ENCODE results near the gene U2SURP. TPM values are rescaled to one million over a fixed set of nuclear protein-coding genes. Genes with fewer than 3 reads are reported as not detected.
"Not testable (repeated sequence)": the region's sequence is repeated elsewhere in the genome, so short reads cannot be mapped to it uniquely, and the experiment has no call there.

Gene U2SURP
- total RNA-seq, 1 donor from 2014 or later, result 47.2 TPM

GRCh38 chr3:143011705-143012104 is 10.3 kb downstream of the U2SURP start:
- no peak for DNase-seq (ENCODE audit: low read depth)

GRCh38 chr3:143014921-143015320 is 13.6 kb downstream of the U2SURP start:
- no peak for DNase-seq (ENCODE audit: low read depth)

- DNase-seq (ENCODE audit: low read depth), result no peak
Observed at GRCh38 chr3:143016321-143016972, 15.1 kb downstream of the U2SURP start.

- no peak for DNase-seq (ENCODE audit: low read depth)
Observed at GRCh38 chr3:143024351-143024960, 23.1 kb downstream of the U2SURP start.

DNA sequence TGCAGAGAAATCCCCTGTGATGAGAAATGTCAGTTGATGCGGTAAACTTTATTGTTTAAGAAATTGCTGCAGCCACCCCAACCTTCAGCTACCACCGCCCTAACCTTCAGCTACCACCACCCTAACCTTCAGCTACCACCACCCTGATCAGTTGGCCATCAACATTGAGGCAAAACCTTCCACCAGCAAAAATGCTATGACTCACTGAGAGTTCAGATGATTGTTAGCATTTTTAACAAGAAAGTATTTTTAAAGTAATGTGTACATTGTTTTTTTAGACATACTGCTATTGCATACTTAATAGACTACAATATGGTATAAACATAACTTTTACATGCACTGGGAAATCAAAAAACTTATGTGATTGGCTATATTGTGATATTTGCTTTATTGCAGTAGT is 30.0 kb downstream of the U2SURP start:
- no peak for DNase-seq (ENCODE audit: low read depth)

DNA sequence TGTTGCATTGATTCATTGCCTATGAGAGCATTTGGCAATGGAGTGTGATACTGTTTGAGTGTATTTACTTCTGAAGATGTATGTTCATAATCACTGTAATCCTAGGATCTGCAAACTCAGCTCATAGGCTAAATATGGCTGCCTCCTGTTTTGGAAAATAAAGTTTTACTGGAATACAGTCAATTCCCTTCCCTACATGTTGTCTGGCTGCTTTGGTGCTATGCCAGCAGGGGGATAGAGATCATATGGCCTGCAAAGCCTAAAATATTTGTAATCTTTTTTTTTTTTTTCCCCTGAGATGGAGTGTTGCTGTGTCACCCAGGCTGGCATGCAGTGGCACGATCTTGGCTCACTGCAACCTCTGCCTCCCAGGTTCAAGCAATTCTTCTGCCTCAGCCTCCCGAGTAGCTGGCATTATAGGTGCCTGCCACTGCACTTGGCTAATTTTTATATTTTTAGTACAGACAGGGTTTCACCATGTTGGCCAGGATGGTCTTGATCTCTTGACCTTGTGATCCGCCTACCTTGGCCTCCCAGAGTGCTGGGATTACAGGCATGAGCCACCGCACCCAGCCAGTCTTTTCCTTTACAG is 30.5 kb downstream of the U2SURP start:
- DNase-seq (ENCODE audit: low read depth), result not testable (repeated sequence)

- peak; percentile 49 for DNase-seq (ENCODE audit: low read depth)
Observed at GRCh38 chr3:143035466-143036211, 34.3 kb downstream of the U2SURP start.

- DNase-seq (ENCODE audit: low read depth), result no peak
Observed at GRCh38 chr3:143036557-143036956, 35.2 kb downstream of the U2SURP start.

DNA sequence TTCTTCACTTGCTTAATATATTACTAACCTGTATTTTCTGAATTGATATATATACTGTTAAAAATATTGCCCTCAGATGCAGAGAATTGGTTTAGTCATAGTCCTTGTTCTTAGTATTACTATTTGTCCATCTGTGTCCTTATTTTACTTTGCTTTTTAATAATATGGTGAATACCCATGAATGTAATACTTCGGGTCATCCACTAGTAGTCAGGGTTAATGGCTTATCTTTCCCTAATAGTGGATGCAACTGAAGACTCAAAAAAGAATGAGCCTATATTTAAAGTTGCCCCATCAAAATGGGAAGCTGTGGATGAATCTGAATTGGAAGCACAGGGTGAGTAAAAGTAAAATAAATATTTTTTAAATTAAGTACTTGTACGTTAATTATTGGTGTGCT is 36.5 kb downstream of the U2SURP start:
- no peak for DNase-seq (ENCODE audit: low read depth)

DNA sequence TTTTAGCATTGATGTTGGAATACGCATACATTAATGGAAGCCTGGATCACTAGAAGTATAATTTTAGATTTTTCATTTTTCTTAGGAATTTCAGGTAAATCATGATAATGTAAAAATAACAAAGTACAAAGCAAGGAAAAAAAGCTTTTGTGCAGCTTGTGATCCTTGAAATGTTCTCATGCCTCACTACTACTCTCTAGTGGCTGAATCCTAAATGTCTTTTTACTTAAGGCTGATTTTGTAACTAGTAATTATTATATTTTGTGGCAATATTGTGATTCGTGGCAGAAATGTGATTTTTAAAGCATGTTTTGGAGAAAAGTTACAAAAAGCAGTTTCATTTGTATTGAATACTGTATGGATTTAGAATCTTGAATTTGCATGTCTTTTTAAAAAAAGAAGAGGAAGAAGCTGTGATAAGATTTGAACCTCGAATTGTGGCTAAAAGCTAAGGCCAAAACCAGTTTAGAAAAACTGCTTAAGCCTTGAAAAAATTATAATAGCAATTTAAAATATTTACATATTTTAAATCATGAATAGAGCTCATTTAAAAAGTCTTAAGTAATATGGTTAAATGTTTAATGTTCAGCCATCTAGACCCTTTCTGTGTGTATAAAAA is 39.0 kb downstream of the U2SURP start:
- DNase-seq (ENCODE audit: low read depth), result peak; percentile 13

GRCh38 chr3:143041903-143042302 is 40.5 kb downstream of the U2SURP start:
- no peak for DNase-seq (ENCODE audit: low read depth)

GRCh38 chr3:143045639-143046038 is 44.3 kb downstream of the U2SURP start:
- DNase-seq (ENCODE audit: low read depth), result no peak

- DNase-seq (ENCODE audit: low read depth), result not testable (repeated sequence)
Observed at GRCh38 chr3:143046075-143046474, 44.7 kb downstream of the U2SURP start.

- no peak for DNase-seq (ENCODE audit: low read depth)
Observed at GRCh38 chr3:143054011-143054410, 52.6 kb downstream of the U2SURP start.

DNA sequence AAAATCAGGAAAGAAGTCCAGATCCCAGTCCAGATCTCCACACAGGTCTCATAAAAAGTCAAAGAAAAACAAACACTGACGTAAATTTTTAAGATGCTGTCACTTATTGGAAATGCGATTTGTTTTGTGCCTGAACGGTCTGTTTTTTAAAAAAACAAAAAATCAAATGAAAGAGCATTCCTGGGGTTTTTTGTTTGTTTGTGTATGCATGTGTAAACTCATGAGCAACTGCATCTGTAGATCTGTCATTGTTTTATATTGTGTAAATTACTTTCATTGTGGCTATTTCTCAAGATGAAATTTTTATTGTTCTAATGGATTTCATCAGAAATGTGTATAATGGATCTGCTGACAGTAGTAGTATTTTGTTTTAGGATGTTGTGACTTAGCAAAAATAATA is 55.0 kb downstream of the U2SURP start:
- DNase-seq (ENCODE audit: low read depth), result no peak

- DNase-seq (ENCODE audit: low read depth), result no peak
Observed at GRCh38 chr3:143060906-143061305, 59.5 kb downstream of the U2SURP start.

GRCh38 chr3:143063018-143063417 is 61.6 kb downstream of the U2SURP start:
- DNase-seq (ENCODE audit: low read depth), result no peak

GRCh38 chr3:143064777-143065176 is 63.4 kb downstream of the U2SURP start:
- DNase-seq (ENCODE audit: low read depth), result no peak

- no peak for DNase-seq (ENCODE audit: low read depth)
Observed at GRCh38 chr3:143065364-143065763, 64.0 kb downstream of the U2SURP start.

DNA sequence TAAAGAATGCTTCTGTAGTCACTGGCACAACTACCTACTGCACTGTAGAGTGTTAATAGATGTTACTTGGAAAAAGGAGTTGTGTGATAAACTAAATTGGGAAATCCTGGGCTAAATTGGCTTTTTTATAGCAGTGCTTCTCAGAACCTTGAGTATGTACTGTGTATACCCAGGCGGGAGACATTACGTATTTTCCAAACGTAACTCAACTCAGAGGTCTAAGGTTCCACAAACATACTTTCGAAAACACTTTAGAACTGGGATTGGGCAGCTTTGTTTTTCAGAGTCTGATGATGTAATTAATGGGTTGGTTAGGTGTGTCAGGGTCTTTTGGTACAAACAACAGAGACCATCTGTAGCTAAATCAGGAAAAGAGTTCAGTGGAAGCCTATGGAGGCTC is 64.7 kb downstream of the U2SURP start:
- DNase-seq (ENCODE audit: low read depth), result no peak

- DNase-seq (ENCODE audit: low read depth), result no peak
Observed at GRCh38 chr3:143067201-143067600, 65.8 kb downstream of the U2SURP start.

- no peak for DNase-seq (ENCODE audit: low read depth)
Observed at GRCh38 chr3:143068059-143068458, 66.7 kb downstream of the U2SURP start.

All from myocyte (in vitro differentiated cells).